Activated CD4-positive, alpha-beta T cell treated with anti-CD3 and anti-CD28 coated beads, Interleukin-2, amount 50 U/mL, for 4 hours (primary cell): ENCODE measurements around the gene OSGIN1.

ENCODE experiments used
- DNase-seq, 2 experiments: peaks; one replicate each; pipeline ENCODE4 v3.0.0-alpha.2; 2020

Gene OSGIN1

GRCh38 chr16:83958846-83959565 is 6.0 kb downstream of the OSGIN1 start:
- DNase-seq = no peak

- no peak for DNase-seq
Observed at GRCh38 chr16:83959656-83960434, 6.8 kb downstream of the OSGIN1 start.

GRCh38 chr16:83960521-83961249 is 7.6 kb downstream of the OSGIN1 start:
- DNase-seq = no peak

- DNase-seq = no peak
Observed at GRCh38 chr16:83961591-83961990, 8.6 kb downstream of the OSGIN1 start.

- no peak for DNase-seq
Observed at GRCh38 chr16:83963277-83964119, 10.5 kb downstream of the OSGIN1 start.

GRCh38 chr16:83964684-83965443 is 11.8 kb downstream of the OSGIN1 start:
- no peak for DNase-seq

- no peak for DNase-seq
Observed at GRCh38 chr16:83965444-83966152, 12.6 kb downstream of the OSGIN1 start.

GRCh38 chr16:83966153-83966696 is 13.2 kb downstream of the OSGIN1 start:
- DNase-seq = no peak

- DNase-seq = no peak
Observed at GRCh38 chr16:83967091-83967490, 14.1 kb downstream of the OSGIN1 start.

GRCh38 chr16:83967838-83968305 is 14.8 kb downstream of the OSGIN1 start, which contains the start of gene NECAB2:
Gene NECAB2, plus strand, starts transcription at chr16:83968244. Its CDS starts 405 bp downstream, at chr16:83968649.
- no peak for DNase-seq

- no peak for DNase-seq
Observed at GRCh38 chr16:83968306-83968851, 15.3 kb downstream of the OSGIN1 start.

- no peak for DNase-seq
Observed at GRCh38 chr16:83968891-83969649, 16.0 kb downstream of the OSGIN1 start.

- no peak for DNase-seq
Observed at GRCh38 chr16:83969771-83970429, 16.9 kb downstream of the OSGIN1 start.

- DNase-seq = no peak
Observed at GRCh38 chr16:83970430-83970815, 17.4 kb downstream of the OSGIN1 start.

- DNase-seq = no peak
Observed at GRCh38 chr16:83971165-83972130, 18.4 kb downstream of the OSGIN1 start.

GRCh38 chr16:83972256-83973008 is 19.4 kb downstream of the OSGIN1 start:
- no peak for DNase-seq

GRCh38 chr16:83973077-83973476 is 20.0 kb downstream of the OSGIN1 start:
- no peak for DNase-seq
